ENCODE results near the gene STAB1.

STAB1 gene

GRCh38 chr3:52561028-52561747, 66.0 kb downstream of the STAB1 start:
- H3K4me3 ChIP-seq (ENCODE audit: low read depth, low read length) = no peak overlapping the region
- no peak for TF ChIP-seq CTCF (IDR thresholded peaks at IDR 0.05; ENCODE audit: insufficient read depth, low read depth, low read length, missing control alignments)
- no peak for DNase-seq (ENCODE audit: low read depth)

- DNase-seq (ENCODE audit: low read depth) = no peak
- TF ChIP-seq CTCF (IDR thresholded peaks at IDR 0.05; ENCODE audit: insufficient read depth, low read depth, low read length, missing control alignments) = no peak
- H3K4me3 ChIP-seq (ENCODE audit: low read depth, low read length) = no peak overlapping the region
Observed at GRCh38 chr3:52563984-52564383, 68.8 kb downstream of the STAB1 start.

- no peak for DNase-seq (ENCODE audit: low read depth)
- H3K4me3 ChIP-seq (ENCODE audit: low read depth, low read length) = no peak overlapping the region
- no peak for TF ChIP-seq CTCF (IDR thresholded peaks at IDR 0.05; ENCODE audit: insufficient read depth, low read depth, low read length, missing control alignments)
Observed at GRCh38 chr3:52568069-52568468, 72.9 kb downstream of the STAB1 start.

GRCh38 chr3:52570076-52570475, 74.9 kb downstream of the STAB1 start:
- no peak overlapping the region for H3K4me3 ChIP-seq (ENCODE audit: low read depth, low read length)
- DNase-seq (ENCODE audit: low read depth) = no peak
- TF ChIP-seq CTCF (IDR thresholded peaks at IDR 0.05; ENCODE audit: insufficient read depth, low read depth, low read length, missing control alignments) = no peak

GRCh38 chr3:52572221-52572620, 77.1 kb downstream of the STAB1 start:
- no peak for TF ChIP-seq CTCF (IDR thresholded peaks at IDR 0.05; ENCODE audit: insufficient read depth, low read depth, low read length, missing control alignments)
- no peak for DNase-seq (ENCODE audit: low read depth)
- no peak overlapping the region for H3K4me3 ChIP-seq (ENCODE audit: low read depth, low read length)
